SW480 (cell line): ENCODE results near the gene DNM2.
"Not testable (repeated sequence)": the region's sequence is repeated elsewhere in the genome, so short reads cannot be mapped to it uniquely, and the experiment has no call there.

ENCODE experiments used
- DNase-seq: peaks from one replicate; pipeline ENCODE4 v3.0.0-alpha.2; 2016; ENCODE audit warnings: low spot score

Gene DNM2

GRCh38 chr19:10725415-10725814, 7.5 kb downstream of the DNM2 start:
- DNase-seq = no peak

- DNase-seq = no peak
These were observed 8.4 kb downstream of the DNM2 start for GRCh38 chr19:10726268-10726667.

- no peak for DNase-seq
These were observed 9.9 kb downstream of the DNM2 start for GRCh38 chr19:10727685-10728201.

DNA sequence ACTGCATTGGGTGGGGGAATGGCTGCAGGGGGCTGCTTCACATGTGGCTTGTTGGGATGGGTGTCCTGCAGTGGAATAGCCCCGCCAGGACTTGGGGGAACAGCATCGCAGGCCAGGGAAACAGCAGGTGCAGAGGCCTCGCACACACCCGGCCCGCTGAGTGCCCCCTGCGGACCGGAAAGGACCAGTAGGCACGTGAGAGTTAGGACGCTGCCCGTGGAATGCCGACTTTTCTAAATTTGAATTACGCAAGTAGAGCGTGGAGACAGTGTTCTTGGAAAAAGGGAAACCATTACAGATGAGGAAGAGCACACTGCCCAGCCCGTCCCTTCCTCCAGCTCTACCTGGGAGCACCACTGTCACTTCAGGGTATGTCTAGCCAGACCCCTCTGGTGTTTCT, 11.5 kb downstream of the DNM2 start:
- no peak for DNase-seq

- no peak for DNase-seq
These were observed 13.1 kb downstream of the DNM2 start for GRCh38 chr19:10730932-10731331.

GRCh38 chr19:10735741-10736140, 17.9 kb downstream of the DNM2 start:
- no peak for DNase-seq

- no peak for DNase-seq
These were observed 18.3 kb downstream of the DNM2 start for GRCh38 chr19:10736189-10736588.

- DNase-seq = no peak
These were observed 19.2 kb downstream of the DNM2 start for GRCh38 chr19:10736916-10737551.

GRCh38 chr19:10737722-10738121, 19.8 kb downstream of the DNM2 start:
- no peak for DNase-seq

DNA sequence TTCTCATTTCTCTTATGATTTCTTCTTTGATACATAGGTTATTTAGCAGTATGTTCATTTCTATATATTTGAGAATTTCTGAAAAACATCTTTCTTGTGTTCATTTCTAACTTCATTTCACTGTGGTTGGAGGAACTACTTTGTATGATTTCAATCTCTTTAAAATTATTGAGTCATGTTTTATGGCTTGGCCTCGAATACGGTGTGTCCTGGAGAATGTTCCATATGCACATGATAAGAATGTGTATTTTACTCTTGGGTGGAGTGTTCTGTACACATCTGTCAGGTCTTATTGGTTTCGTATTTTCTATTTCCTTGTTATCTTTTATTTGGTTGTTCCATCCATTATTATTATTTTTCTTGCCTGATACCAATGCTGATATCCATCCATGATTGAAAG, 22.9 kb downstream of the DNM2 start:
- DNase-seq = no peak

GRCh38 chr19:10742476-10742875, 24.6 kb downstream of the DNM2 start:
- no peak for DNase-seq

GRCh38 chr19:10744253-10744798, 26.4 kb downstream of the DNM2 start:
- no peak for DNase-seq

- no peak for DNase-seq
These were observed 27.0 kb downstream of the DNM2 start for GRCh38 chr19:10744801-10745293.

GRCh38 chr19:10746437-10746836, 28.6 kb downstream of the DNM2 start:
- not testable (repeated sequence) for DNase-seq

DNA sequence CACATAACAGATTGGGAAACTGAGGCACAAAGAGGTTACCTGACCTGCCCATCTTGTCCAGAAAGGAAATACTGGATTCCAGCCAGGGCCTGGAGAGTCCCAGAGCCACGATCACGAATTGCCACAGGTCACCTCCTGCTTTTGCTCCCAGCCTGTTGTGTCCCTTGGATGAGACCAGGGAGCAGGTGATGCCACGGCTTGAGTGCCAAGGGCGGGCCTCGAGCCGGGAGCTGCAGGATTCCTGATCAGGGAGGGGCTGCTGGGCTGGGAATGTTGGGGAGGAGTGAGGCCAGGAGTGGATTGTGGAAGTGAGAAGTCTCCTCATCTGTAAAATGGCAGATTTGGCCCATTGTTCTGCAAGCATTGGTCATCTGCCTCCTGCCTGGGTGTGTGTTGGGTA, 29.4 kb downstream of the DNM2 start:
- DNase-seq = peak; percentile 34

DNA sequence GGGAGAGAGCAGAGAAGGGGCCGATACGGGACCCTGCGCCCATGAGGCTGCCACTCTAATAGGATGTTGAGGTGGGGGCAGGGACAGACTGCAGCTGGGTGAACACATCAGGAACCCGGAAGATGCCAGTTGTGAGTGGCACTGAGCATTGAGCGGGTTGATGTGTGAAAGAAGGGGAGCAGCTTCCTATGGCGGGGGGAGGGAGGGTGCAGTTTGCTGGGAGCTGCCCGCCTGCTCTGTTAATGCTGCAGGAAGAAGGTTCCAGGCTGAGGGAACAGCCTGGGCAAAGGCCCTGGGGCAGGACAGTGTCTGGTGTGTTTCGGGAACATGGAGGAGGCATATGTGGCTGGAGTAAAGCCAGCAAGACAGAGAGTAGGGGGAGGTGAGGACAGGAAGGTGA, 29.8 kb downstream of the DNM2 start:
- DNase-seq = no peak

DNA sequence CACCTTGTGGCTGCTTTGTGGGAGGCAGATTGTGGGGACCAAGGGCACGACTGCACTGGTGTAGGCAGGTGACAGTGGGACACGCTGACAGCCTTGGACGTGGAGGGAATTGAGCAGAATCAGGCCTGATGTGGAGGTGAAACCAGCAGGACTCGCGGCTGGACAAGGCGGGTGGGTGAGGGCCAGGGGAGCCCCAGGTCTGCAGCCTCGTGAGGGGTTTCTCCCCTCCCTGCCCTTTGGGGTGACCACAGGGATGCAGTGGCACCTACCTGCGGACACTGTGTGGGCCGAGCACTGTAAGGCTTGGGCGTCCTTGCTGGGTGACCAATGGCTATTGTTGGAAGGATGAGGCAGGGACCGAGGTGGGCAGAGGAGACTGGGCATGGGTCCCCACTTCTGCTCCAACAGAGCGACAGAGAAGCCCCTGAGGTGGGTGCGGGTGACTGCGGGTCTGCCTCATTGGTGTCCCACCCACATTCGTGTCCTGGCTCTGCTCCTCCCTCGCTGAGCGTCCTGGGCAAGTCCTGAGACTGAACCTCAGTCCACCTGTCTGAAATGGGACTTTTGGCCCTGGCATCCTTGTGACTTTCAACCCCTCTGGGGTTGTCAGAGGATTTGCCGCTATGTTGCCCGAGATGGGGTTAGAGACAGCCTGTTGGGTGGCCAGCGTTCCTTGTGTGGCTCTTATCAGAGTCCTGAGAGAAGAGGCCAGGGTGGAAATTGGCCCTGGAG, 30.5 kb downstream of the DNM2 start:
- no peak for DNase-seq

GRCh38 chr19:10748927-10749434, 31.1 kb downstream of the DNM2 start:
- DNase-seq = peak; percentile 91

GRCh38 chr19:10749435-10750384, 31.8 kb downstream of the DNM2 start:
- DNase-seq = peak; percentile 25

- no peak for DNase-seq
These were observed 33.5 kb downstream of the DNM2 start for GRCh38 chr19:10751109-10751953.
